HepG2 (cell line): ENCODE data around the gene EDC3.

Experiments
- AFF4 ChIP-seq: sonication (generic); formaldehyde crosslinking; IDR thresholded peaks from 2 replicates; pipeline ENCODE4 v1.4.0; 2020; ENCODE audit warnings: missing genetic modification reagents
- CTCF ChIP-seq: sonication (generic); formaldehyde crosslinking; IDR thresholded peaks from 2 replicates; pipeline ENCODE4 v1.5.0; 2020; ENCODE audit warnings: mild to moderate bottlenecking, missing genetic modification reagents, moderate library complexity
- ESRRA ChIP-seq: sonication (generic); formaldehyde crosslinking; IDR thresholded peaks from 2 replicates; pipeline ENCODE4 v1.5.1; 2020; ENCODE audit warnings: mild to moderate bottlenecking, low read depth, missing genetic modification reagents
- EZH2 ChIP-seq: conservative IDR thresholded peaks from 2 replicates; pipeline ENCODE4 v1.6.1; 2012; ENCODE audit warnings: mild to moderate bottlenecking, low read depth, low read length, moderate library complexity
- GATAD2A ChIP-seq: IDR thresholded peaks from 2 replicates; pipeline ENCODE4 v1.6.1; 2016
- HNRNPK ChIP-seq: fragments of 200-400 bp; formaldehyde crosslinking; IDR thresholded peaks from 2 replicates; pipeline ENCODE4 v1.6.1; 2018; ENCODE audit warnings: low read length, low read depth, moderate library complexity, mild to moderate bottlenecking; ENCODE audit not compliant: poor library complexity, severe bottlenecking
- KAT2B ChIP-seq: fragments of 150-350 bp; IDR thresholded peaks from 2 replicates; pipeline ENCODE4 v1.6.1; 2014; ENCODE audit warnings: low read depth, low read length, borderline replicate concordance
- NFE2L2 ChIP-seq: fragments of 150-350 bp; IDR thresholded peaks from 2 replicates; pipeline ENCODE4 v1.6.1; 2014; ENCODE audit warnings: low read length
- SP4 ChIP-seq: sonication (generic); formaldehyde crosslinking; IDR thresholded peaks from 2 replicates; pipeline ENCODE4 v1.8.1; 2023; ENCODE audit warnings: mild to moderate bottlenecking, missing genetic modification reagents
- TOE1 ChIP-seq: sonication (generic); formaldehyde crosslinking; IDR thresholded peaks from 2 replicates; pipeline ENCODE4 v1.4.0; 2020; ENCODE audit warnings: mild to moderate bottlenecking, missing genetic modification reagents
- ZBTB44 ChIP-seq: sonication (generic); formaldehyde crosslinking; IDR thresholded peaks from 2 replicates; pipeline ENCODE4 v1.4.0; 2020; ENCODE audit warnings: missing genetic modification reagents
- ZNF329 ChIP-seq: sonication (generic); formaldehyde crosslinking; IDR thresholded peaks from 2 replicates; pipeline ENCODE4 v1.9.0; 2021; ENCODE audit warnings: low read depth, mild to moderate bottlenecking, missing genetic modification reagents

GRCh38 chr15:74680456-74680855, 15.4 kb downstream of the EDC3 start:
- TF ChIP-seq SP4 (CRISPR knock-in tag) (no peak), CTCF (CRISPR knock-in tag) (no peak), KAT2B (no peak), EZH2 (no peak), GATAD2A (CRISPR knock-in tag) (no peak), AFF4 (CRISPR knock-in tag) (no peak), ZNF329 (CRISPR knock-in tag) (no peak), ESRRA (CRISPR knock-in tag) (no peak), NFE2L2 (no peak), TOE1 (CRISPR knock-in tag) (no peak), HNRNPK (no peak), ZBTB44 (CRISPR knock-in tag) (no peak)
